GM10266 (cell line): ENCODE results near the gene TRIM13.

Source experiments
- DNase-seq: peaks from one replicate; pipeline ENCODE4 v3.0.0; 2012; ENCODE audit errors: extremely low spot score
- TF ChIP-seq, protein P1 (sequence below): IDR thresholded peaks from 2 replicates; pipeline ENCODE4 v1.5.1; 2012; ENCODE audit warnings: mild to moderate bottlenecking, low read depth; ENCODE audit not compliant: control insufficient read depth, insufficient read depth; ENCODE audit errors: missing control alignments

Gene TRIM13

GRCh38 chr13:50015258-50015657 is 18.4 kb downstream of the TRIM13 start, which contains the start of gene KCNRG:
TSS of gene KCNRG (plus strand) at chr13:50015444. CDS start at chr13:50015494, 50 bp downstream.
- TF ChIP-seq, protein P1, sequence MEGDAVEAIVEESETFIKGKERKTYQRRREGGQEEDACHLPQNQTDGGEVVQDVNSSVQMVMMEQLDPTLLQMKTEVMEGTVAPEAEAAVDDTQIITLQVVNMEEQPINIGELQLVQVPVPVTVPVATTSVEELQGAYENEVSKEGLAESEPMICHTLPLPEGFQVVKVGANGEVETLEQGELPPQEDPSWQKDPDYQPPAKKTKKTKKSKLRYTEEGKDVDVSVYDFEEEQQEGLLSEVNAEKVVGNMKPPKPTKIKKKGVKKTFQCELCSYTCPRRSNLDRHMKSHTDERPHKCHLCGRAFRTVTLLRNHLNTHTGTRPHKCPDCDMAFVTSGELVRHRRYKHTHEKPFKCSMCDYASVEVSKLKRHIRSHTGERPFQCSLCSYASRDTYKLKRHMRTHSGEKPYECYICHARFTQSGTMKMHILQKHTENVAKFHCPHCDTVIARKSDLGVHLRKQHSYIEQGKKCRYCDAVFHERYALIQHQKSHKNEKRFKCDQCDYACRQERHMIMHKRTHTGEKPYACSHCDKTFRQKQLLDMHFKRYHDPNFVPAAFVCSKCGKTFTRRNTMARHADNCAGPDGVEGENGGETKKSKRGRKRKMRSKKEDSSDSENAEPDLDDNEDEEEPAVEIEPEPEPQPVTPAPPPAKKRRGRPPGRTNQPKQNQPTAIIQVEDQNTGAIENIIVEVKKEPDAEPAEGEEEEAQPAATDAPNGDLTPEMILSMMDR = no peak
- DNase-seq = no peak

DNA sequence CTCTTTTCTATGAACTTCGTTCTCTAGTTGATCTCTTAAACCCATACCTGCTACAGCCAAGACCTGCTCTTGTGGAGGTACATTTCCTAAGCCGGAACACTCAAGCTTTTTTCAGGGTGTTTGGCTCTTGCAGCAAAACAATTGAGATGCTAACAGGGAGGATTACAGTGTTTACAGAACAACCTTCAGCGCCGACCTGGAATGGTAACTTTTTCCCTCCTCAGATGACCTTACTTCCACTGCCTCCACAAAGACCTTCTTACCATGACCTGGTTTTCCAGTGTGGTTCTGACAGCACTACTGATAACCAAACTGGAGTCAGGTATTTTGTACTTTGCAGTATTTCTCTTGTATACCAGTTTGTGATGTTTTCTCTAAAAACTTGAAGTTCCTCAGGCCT is 18.9 kb downstream of the TRIM13 start:
- TF ChIP-seq, protein P1 = no peak

GRCh38 chr13:50016444-50016843 is 19.6 kb downstream of the TRIM13 start:
- TF ChIP-seq, protein P1 = no peak

More for the DNA sequence above, 18.9 kb downstream of the TRIM13 start:
- no peak for DNase-seq

DNA sequence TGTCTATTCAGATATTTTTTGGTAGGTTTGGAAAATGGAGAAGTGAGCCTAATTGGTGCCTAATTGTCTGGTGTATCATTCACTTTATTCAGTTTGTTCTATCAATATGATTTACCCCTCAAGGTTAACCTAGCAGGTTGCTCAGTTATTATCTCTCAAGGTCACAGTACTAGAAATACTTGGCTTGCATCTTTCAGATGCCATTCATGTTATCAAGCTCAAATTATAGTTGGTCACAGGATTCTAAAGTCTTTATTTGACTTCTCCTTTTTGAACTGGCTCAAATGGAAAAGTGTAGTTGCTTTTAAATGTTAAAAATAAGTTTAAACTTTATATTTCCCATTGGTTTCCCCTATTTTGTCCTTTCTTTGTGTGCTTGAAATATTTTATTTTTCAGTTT is 21.0 kb downstream of the TRIM13 start:
- TF ChIP-seq, protein P1 = no peak
- DNase-seq = no peak

More at GRCh38 chr13:50016444-50016843, 19.6 kb downstream of the TRIM13 start:
- DNase-seq = no peak

DNA sequence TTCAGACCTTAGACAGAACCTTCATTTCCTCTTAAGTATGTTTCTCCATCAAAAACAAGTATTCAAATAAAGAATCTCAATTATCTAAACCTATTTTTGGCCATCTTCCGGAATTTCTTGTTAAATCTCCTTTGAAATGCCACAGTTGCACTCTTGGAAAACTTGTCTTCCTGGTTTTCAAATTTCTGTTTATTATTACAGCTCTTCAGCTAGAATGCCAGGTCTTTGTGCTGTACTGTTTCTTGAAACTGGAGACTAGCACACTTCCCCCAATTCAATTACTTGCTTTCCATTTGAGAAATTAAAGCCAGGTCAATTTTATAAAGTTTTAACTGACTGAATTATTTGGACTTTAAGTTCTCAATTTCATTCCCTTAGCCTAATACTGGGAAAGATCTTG is 28.6 kb downstream of the TRIM13 start:
- TF ChIP-seq, protein P1 = no peak
- no peak for DNase-seq

DNA sequence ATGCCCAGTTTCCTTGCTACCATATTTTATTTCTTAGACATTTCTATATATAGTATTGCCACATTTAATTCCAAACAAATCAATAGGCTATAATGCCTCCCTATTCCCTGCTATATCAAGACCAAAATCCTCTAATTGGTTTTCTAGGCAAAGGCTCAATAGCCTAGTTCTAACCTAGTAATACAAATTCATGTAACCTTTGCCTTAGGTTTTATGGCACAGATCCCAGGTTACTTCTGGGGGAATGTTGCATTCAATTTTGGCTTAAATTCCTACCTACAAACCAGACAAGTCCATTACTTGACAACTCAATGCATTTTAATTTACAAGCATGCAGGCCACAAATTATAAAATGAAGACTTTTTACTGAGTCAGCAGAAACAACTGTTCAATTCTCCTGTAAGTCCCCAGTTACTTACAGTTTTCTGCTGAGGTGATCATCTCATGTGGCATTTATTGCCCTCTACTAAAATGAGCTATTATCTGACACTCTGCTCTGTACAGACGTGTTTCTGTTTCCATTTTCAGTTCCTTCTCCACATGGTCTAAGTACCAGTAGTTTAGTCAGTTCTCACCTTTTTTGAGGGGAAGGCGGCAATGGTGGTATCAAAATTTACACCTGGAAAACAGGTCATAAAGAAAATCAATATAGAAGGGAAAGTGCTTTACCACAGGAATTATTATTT is 30.1 kb downstream of the TRIM13 start:
- peak; percentile 44 for DNase-seq
- TF ChIP-seq, protein P1 = no peak

GRCh38 chr13:50030315-50030714 is 33.5 kb downstream of the TRIM13 start:
- DNase-seq = no peak
- TF ChIP-seq, protein P1 = no peak
